Measurements from ENCODE around the gene LRRK2.
"Not testable (repeated sequence)": the region's sequence is repeated elsewhere in the genome, so short reads cannot be mapped to it uniquely, and the experiment has no call there.

GRCh38 chr12:40244526-40245156, 19.8 kb downstream of the LRRK2 start:
- TF ChIP-seq CTCF (IDR thresholded peaks at IDR 0.05; ENCODE audit: insufficient read depth, low read length); POLR2AphosphoS5 (IDR thresholded peaks at IDR 0.05; ENCODE audit: low read depth); REST (IDR thresholded peaks at IDR 0.05; ENCODE audit: insufficient replicate concordance, low read depth); SPI1 (IDR thresholded peaks at IDR 0.05; ENCODE audit: borderline replicate concordance, low read depth): not testable (repeated sequence)

Data from HL-60 (cell line).